Measurements from ENCODE around the gene TDRD10. TPM values are rescaled to one million over a fixed set of nuclear protein-coding genes. Genes with fewer than 3 reads are reported as not detected.

Gene TDRD10
- total and polyA plus RNA-seq, 4 donors, result 0.23 to 1.5 (median 0.78) TPM

GRCh38 chr1:154546264-154547063 lies 44.4 kb downstream of the TDRD10 start:
- no peak overlapping the region for H3K4me3 ChIP-seq (ENCODE audit: low read depth in 1 of 3, low read length in 3 of 3)
- 75% methylated on average over 13 of the region's 13 CpGs for WGBS
- H3K36me3 ChIP-seq (ENCODE audit: control insufficient read depth in 4 of 4, insufficient read depth in 3 of 4, low read depth in 1 of 4, low read length in 3 of 4), result peaks cover 7 to 25% (median 15%) of the 10 kb centered on the region in 4 donors
- no peak for TF ChIP-seq HNF4G (IDR thresholded peaks at IDR 0.05)
- peak; percentile 33 to 50 for TF ChIP-seq HNF4A (conservative IDR thresholded peaks at IDR 0.05)
- no peak for TF ChIP-seq EGR1 (IDR thresholded peaks at IDR 0.05; ENCODE audit: low read depth in 2 of 2)
- TF ChIP-seq RXRA (IDR thresholded peaks at IDR 0.05), result peak in 1 of 2 donors; percentile 15
- peak; percentile 14 for TF ChIP-seq SP1 (IDR thresholded peaks at IDR 0.05)
- TF ChIP-seq MAX (IDR thresholded peaks at IDR 0.05), result no peak
- peak; percentile 85 to 90 for TF ChIP-seq RAD21 (IDR thresholded peaks at IDR 0.05)
- no peak for TF ChIP-seq TAF1 (conservative IDR thresholded peaks at IDR 0.05)
- no peak for TF ChIP-seq ZBTB33 (IDR thresholded peaks at IDR 0.05)
- TF ChIP-seq CTCF (IDR thresholded peaks at IDR 0.05; ENCODE audit: low read depth, low read length, missing input control), result peak; percentile 80
- no peaks in the 10 kb centered on the region for H3K9me3 ChIP-seq (ENCODE audit: control insufficient read depth in 4 of 4, low read length in 3 of 4)
- peaks cover 12 to 41% (median 37%) of the 10 kb centered on the region in 4 donors for H3K4me1 ChIP-seq (ENCODE audit: control insufficient read depth in 4 of 4, insufficient read depth in 4 of 4, low read length in 3 of 4)
- no peaks in the 10 kb centered on the region for H3K27me3 ChIP-seq (ENCODE audit: control insufficient read depth in 4 of 4, insufficient read depth in 4 of 4, low read length in 3 of 4)
- peak; percentile 54 for DNase-seq (ENCODE audit: low spot score)
- peak overlapping the region in 1 of 2 donors; percentile 21 for H3K9ac ChIP-seq (ENCODE audit: low read depth in 1 of 2, low read length in 2 of 2)
- peak overlapping the region; percentile 74 to 82 for H3K27ac ChIP-seq (ENCODE audit: low read depth in 1 of 2, low read length in 2 of 2)

GRCh38 chr1:154547105-154547732 lies 45.2 kb downstream of the TDRD10 start:
- 43% methylated on average over 11 of the region's 11 CpGs for WGBS
- DNase-seq (ENCODE audit: low spot score), result no peak
- peaks cover 12 to 33% (median 22%) of the 10 kb centered on the region in 4 donors for H3K36me3 ChIP-seq (ENCODE audit: control insufficient read depth in 4 of 4, insufficient read depth in 3 of 4, low read depth in 1 of 4, low read length in 3 of 4)
- H3K9ac ChIP-seq (ENCODE audit: low read depth in 1 of 2, low read length in 2 of 2), result peak overlapping the region in 1 of 2 donors; percentile 21
- no peaks in the 10 kb centered on the region for H3K27me3 ChIP-seq (ENCODE audit: control insufficient read depth in 4 of 4, insufficient read depth in 4 of 4, low read length in 3 of 4)
- no peak overlapping the region for H3K4me3 ChIP-seq (ENCODE audit: low read depth in 1 of 3, low read length in 3 of 3)
- no peaks in the 10 kb centered on the region for H3K9me3 ChIP-seq (ENCODE audit: control insufficient read depth in 4 of 4, low read length in 3 of 4)
- H3K4me1 ChIP-seq (ENCODE audit: control insufficient read depth in 4 of 4, insufficient read depth in 4 of 4, low read length in 3 of 4), result peaks cover 12 to 45% (median 37%) of the 10 kb centered on the region in 4 donors
- H3K27ac ChIP-seq (ENCODE audit: low read depth in 1 of 2, low read length in 2 of 2), result peak overlapping the region; percentile 74 to 82
- TF ChIP-seq JUND (IDR thresholded peaks at IDR 0.05) (no peak), ATF3 (IDR thresholded peaks at IDR 0.05) (no peak), HNF4A (conservative IDR thresholded peaks at IDR 0.05) (no peak), REST (IDR thresholded peaks at IDR 0.05) (no peak), ZBTB33 (IDR thresholded peaks at IDR 0.05) (no peak), TAF1 (conservative IDR thresholded peaks at IDR 0.05) (no peak), EGR1 (IDR thresholded peaks at IDR 0.05; ENCODE audit: low read depth in 2 of 2) (no peak), RAD21 (IDR thresholded peaks at IDR 0.05) (no peak), GABPA (IDR thresholded peaks at IDR 0.05 in 1 of 2, conservative IDR thresholded peaks at IDR 0.05 in 1 of 2) (no peak), YY1 (IDR thresholded peaks at IDR 0.05) (no peak)

Measured in liver (tissue), 9 donors.